Left renal pelvis (tissue), 4 donors: ENCODE measurements around the gene DENND2D. TPM values are rescaled to one million over a fixed set of nuclear protein-coding genes. Genes with fewer than 3 reads are reported as not detected.
"Not testable (repeated sequence)": the region's sequence is repeated elsewhere in the genome, so short reads cannot be mapped to it uniquely, and the experiment has no call there.

Source experiments
- DNase-seq, 4 donors: peaks; one replicate each; pipeline ENCODE4 v3.0.0-alpha.2; 2013; ENCODE audit warnings: low read depth in 4 of 4, low spot score in 3 of 4
- polyA plus RNA-seq, 4 donors: library from polyadenylated mRNA; unstranded; fragments of 120-200 nt; gene quantifications; one replicate each; pipeline ENCODE4 v1.2.1, GENCODE V29; 2013; ENCODE audit not compliant: insufficient read length in 4 of 4

The DENND2D gene
- polyA plus RNA-seq, 4 donors = 4.0 to 20.0 (median 16.9) TPM

- DNase-seq = no peak
These were observed 22.1 kb upstream of the DENND2D start for GRCh38 chr1:111222308-111223125.

DNA sequence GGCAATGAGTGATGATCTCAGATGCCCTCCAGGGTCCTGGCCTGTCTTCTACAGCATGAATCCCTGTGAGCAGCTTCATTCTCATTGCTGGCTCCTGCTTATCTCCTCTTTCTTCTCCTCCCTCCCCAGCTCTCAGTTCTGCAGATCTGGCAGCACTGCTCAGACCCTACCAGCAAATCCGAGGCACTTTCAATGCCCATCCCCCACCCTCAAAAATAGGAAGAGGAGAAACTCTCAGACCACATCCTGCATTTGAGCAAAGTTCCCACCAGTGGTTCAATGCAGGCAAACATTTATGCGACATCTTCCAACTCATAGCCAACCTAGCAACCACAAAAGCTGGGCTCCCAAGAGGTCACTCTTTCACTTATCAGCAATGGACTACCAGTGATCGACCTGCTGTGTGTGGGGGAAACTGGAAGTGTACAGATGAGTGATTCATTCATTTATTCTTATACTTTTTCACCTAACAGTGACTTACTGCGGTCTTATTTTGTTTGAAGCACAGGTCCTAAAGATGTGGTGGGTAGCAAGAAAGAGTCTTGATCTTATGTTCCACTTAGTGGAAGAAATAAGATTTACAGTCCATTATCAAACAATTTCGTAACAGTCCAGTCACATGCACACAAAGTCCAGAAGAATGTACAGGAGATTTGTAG is 21.3 kb upstream of the DENND2D start:
- no peak for DNase-seq

- no peak for DNase-seq
These were observed 20.8 kb upstream of the DENND2D start for GRCh38 chr1:111221276-111221632.

- DNase-seq = no peak
These were observed 19.9 kb upstream of the DENND2D start for GRCh38 chr1:111220302-111220890.

- no peak for DNase-seq
These were observed 19.3 kb upstream of the DENND2D start for GRCh38 chr1:111219557-111220286.

DNA sequence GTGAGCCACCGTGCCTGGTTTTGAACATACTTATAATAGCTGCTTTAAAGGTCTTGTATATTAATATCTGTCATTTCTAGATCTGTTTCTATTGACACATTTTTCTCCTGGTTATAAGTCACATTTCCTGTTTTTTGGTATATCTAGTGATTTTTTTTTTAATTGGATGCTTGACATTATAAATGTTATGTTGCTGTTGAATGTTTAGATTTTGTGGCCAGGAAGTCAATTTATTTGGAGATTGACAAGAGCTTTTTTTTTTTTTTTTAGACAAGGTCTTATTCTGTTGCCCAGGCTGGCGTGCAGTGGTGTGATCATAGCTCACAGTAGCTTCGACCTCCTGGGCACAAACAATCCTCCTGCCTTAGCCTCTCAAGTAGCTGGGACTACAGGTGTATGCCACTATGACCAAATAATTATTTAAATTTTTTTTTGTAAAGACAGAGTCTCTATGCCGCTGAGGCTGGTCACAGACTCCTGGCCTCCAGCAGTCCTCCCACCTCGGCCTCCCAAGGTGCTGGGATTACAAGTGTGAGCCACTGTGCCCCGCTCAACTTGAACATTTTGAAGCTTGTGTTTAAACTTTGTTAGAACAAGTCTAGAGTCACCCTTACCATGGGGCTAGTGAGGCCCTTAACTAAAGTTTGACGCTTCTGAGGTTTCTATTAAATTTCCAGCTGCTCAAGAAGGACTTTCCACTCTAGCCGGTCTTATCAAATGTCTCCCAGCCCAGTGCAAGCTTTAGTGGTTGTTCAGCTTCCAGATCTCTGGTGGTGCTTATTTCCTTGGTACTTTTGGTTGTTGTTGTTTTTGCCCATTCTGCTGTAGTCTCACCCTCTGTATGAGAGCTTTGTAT is 18.5 kb upstream of the DENND2D start:
- no peak for DNase-seq

DNA sequence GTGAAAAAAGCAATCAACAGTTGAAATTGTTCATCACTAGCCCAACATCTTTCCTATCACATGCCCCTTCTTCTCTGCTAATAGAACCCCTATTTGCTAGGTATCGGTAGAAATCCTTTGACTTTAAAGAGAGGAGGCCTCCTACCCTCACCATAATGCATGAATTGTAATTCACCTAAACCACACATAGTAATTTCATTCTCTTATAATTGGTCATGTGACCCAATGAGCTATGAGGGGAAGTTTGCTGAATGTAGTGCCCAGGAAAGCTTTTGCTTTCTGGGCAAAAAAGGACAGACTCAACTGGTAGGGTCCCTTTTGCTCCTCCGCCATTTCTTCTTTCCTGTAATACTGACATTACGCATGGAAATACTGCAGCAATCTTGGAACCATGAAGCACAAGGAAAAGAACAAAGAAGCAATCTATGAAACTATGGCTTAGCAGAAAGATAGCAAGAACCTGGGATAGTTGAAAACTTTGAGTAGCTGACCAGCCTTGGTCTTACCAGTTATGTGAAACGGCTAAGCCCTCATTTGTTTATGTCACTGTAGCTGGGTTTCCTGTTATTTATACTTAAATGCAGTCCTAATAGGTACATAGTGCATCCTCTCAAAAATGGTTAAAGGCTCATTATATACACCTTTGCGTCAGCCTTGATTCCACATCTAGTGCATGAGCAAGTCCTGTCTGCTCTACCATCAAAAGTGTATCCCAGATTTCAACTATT is 16.9 kb upstream of the DENND2D start:
- no peak for DNase-seq

- no peak for DNase-seq
These were observed 16.3 kb upstream of the DENND2D start for GRCh38 chr1:111216751-111217150.

DNA sequence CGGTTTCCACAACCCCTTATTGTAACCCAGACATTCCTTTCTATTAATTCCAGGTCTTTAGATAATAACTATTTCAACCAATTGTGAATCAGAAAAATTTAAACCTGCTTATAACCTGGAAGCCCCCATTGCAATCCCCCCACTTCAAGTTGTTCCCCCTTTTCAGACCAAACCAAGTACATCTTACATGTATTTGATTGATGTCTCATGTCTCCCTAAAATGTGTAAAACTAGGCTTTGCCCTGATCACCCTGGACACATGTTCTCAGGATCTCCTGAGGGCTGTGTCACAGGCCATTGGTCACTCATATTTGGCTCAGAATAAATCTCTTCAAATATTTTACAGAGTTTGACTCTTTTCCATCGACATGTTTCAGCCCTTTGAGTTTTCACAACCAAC is 14.8 kb upstream of the DENND2D start:
- not testable (repeated sequence) for DNase-seq

- no peak for DNase-seq
These were observed 14.4 kb upstream of the DENND2D start for GRCh38 chr1:111214884-111215283.

DNA sequence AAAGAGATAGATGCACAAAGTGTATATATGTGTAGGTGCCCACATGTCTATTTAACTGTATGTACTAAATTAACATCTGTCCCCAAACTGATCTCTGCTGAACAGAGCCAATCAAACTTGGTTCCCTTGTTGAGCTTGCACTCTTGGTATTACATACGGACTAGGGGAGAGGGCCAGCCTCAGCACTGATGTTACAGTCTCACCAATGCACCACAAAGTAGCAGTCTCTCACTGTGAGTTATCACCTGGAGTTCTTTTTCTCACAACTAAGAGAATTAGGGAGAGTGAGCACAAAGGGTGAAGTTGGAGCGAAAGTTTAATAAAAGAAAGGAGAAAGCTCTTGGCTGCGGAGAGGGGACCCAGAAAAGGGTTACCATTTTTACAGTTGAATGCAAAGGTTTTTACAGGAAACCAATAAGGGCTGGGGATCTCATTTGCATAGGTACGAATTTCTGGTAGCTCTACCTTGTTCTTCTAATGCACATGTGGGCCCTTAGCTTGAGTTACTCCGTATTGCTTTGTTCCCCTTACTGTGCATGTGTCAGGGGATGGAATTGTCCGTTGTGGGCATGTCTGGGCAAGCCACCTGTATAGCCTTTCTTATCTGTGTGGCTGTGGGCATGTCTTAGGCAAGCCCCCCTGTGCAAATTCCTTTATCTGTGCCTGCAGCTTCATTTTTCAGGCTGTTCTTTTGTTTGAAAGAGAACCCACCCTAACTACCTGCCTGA is 13.8 kb upstream of the DENND2D start:
- DNase-seq = no peak

DNA sequence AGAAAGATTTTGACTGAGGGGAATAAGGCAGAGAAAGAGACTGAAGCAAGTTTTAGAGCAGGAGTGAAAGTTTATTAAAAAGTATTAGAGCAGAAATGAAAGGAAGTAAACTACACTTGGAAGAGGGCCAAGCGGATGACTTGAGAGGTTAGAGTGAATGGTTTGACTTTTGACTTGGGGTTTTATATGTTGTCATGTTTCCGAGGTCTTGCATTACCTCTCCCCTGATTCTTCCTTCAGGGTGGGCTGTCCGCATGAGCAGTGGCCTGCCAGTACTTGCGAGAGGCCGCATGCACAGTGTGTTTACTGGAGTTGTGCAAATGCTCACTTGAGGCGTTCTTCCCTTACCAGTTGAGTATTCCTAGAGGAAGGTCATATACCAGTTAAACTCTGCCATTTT is 13.0 kb upstream of the DENND2D start:
- DNase-seq = no peak

DNA sequence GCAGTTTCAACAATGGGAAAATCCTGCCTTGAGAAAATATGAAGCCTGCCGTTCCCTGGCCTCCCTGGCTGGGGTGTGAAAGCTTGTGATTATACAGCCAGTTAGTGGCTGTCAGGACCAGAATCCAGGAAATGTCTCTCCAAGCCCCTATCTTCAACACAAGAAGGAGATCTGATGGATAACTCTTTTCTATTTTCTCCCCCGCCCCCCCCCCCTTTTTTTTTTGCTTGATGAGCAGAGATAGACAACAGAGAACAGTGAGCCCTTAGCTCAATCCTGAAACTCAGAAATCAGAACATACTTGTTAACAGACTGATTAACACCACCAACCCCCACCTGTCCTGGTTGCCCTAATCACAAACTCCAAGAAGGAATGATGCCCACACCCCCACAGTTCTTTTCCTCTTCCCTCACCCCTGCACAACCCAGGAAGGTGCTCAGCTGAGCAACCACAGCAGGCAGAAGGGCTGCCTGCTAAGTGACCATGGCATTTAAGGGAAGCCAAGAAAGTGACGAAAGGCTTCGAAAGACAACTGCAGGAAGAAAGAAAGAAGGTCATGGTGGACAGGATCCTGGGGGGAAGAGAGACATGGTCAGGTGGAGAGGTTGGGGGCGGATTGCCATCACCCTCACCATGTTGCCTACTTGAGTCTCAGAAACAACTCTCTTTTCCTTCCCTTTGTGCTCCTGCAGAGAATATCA is 12.3 kb upstream of the DENND2D start:
- no peak for DNase-seq

DNA sequence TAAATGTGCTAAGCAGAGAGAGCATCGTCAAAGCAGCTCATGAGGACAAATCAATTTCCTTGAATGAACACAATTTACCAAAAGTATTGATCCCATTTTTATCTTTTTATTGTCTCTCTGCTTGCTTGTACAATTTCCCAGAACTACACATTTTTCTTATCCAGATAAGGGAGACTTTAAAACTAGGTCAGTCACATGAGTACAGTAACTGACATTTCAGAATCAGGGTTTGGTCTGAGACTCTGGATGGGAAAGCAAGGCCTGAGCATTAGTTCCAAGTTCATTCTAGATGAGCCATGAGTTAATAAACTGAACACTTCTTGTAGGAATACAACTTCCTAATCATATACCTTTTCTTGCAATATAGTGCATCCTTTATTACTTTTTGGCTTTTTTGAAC is 11.5 kb upstream of the DENND2D start:
- DNase-seq = no peak

DNA sequence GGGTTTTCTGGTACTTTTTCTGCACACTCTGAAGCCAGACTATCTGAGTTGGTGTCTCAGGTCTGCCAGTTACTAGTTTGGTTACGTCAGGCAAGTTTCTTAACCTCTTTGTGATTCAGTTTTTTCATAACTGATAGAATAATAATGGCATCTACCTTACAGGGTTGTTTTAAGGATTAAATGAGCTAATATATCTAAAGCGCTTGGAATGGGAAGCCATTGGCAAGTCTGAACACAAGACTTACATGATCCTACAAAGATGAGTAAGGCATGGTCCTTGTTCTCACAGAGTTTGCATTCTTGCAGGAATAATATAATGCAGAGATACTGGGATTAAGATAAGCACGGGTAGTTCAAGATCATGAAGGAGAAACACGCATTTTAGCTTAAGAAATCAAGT is 9.2 kb upstream of the DENND2D start:
- DNase-seq = no peak

DNA sequence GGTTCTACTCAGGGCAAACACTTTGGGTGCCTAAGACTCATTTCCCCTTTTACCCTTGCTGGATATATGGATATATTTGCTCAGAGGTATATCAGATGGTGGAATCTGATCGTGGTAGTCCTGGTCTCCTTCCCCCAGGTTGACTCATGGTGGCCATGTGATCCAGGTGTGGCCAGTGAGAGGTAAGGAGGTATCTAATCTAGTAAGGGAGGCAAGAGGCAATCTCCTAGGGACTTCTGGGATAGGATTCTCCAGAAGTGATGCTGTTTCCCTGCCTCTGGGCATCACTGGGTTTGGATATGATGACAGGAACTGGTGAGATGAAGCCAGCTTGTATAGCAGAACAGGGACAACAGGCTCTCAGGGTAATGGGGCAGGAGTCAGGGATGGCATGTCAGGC is 8.5 kb upstream of the DENND2D start:
- DNase-seq = no peak

DNA sequence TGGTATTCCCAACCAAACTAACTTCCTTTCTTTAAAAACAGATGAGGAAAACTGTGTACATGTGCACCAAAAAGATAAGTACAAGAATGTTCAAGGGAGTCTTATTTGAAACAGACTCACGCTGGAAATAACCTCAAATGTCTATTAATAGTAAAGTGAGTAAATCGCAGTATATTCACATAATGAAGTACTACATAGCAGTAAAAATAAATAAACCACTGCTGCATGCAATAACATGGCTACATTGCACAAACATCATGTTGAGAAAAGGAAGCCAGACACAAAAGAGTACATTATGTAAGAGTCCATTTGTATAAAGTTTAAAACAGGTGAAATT is 5.2 kb upstream of the DENND2D start:
- no peak for DNase-seq

GRCh38 chr1:111204983-111205713 is 4.7 kb upstream of the DENND2D start:
- DNase-seq = no peak
